Natural killer cell (primary cell): ENCODE measurements around the gene YAP1. TPM values are rescaled to one million over a fixed set of nuclear protein-coding genes. Genes with fewer than 3 reads are reported as not detected.

Experiments used
- ATAC-seq, 3 donors: fragments of 150-1000 bp in 2 of 3; fragments of 200-7000 bp in 1 of 3; cut with Tn5 transposase; 1 replicate in 1 of 3; 2 replicates in 2 of 3; pipeline ENCODE4 v1.10.0; 2021; ENCODE audit warnings: mild to moderate bottlenecking in 2 of 3, moderate library complexity in 2 of 3
- DNase-seq, 2 donors: peaks; one replicate each; pipeline versions ENCODE4 v3.0.0 to v3.0.0-alpha.2; 2013 to 2021; ENCODE audit warnings: mixed read lengths in 1 of 2
- H3K27ac ChIP-seq: one replicate; pipeline ENCODE4 v1.5.1; 2013; ENCODE audit warnings: mild to moderate bottlenecking, low read length
- H3K27me3 ChIP-seq: one replicate; pipeline ENCODE4 v1.6.1; 2013; ENCODE audit warnings: low read length; ENCODE audit not compliant: control insufficient read depth, insufficient read depth
- H3K36me3 ChIP-seq: one replicate; pipeline ENCODE4 v1.6.1; 2013; ENCODE audit warnings: low read length; ENCODE audit not compliant: control insufficient read depth, insufficient read depth
- H3K4me1 ChIP-seq: one replicate; pipeline ENCODE4 v1.6.1; 2013; ENCODE audit warnings: low read length; ENCODE audit not compliant: control insufficient read depth, insufficient read depth
- H3K4me3 ChIP-seq: one replicate; pipeline ENCODE4 v1.5.1; 2013; ENCODE audit warnings: low read length
- H3K9me3 ChIP-seq: one replicate; pipeline ENCODE4 v1.6.1; 2013; ENCODE audit warnings: low read length; ENCODE audit not compliant: control insufficient read depth, insufficient read depth
- H3K27ac Mint-ChIP-seq, 2 donors: one replicate each; pipeline ENCODE4 v1.8.0; 2022; ENCODE audit warnings: mild to moderate bottlenecking in 2 of 2, mixed read lengths in 2 of 2, moderate library complexity in 1 of 2
- H3K27me3 Mint-ChIP-seq, 2 donors: one replicate each; pipeline ENCODE4 v1.8.0; 2022; ENCODE audit warnings: low read depth in 2 of 2, mixed read lengths in 2 of 2
- H3K36me3 Mint-ChIP-seq: one replicate; pipeline ENCODE4 v1.8.0; 2022; ENCODE audit warnings: mixed read lengths
- H3K4me1 Mint-ChIP-seq, 2 donors: one replicate each; pipeline ENCODE4 v1.8.0; 2022; ENCODE audit warnings: mixed read lengths in 2 of 2
- H3K4me3 Mint-ChIP-seq: one replicate; pipeline ENCODE4 v1.8.0; 2022; ENCODE audit warnings: mild to moderate bottlenecking, moderate library complexity, mixed read lengths
- H3K9me3 Mint-ChIP-seq, 2 donors: one replicate each; pipeline ENCODE4 v1.8.0; 2022; ENCODE audit warnings: mixed read lengths in 2 of 2
- CTCF ChIP-seq: fragments of 200-600 bp; IDR thresholded peaks from one replicate; pipeline ENCODE4 v1.8.0; 2022; ENCODE audit warnings: antibody characterized with exemption
- WGBS: methylation state at CpG from one replicate; pipeline ENCODE4 v1.1.7; 2013; ENCODE audit warnings: missing lambda C conversion rate; ENCODE audit not compliant: insufficient coverage; 5-methylcytosine and 5-hydroxymethylcytosine counted together
- intact Hi-C: fragments of 100-400 bp; cut with micrococcal nuclease; formaldehyde crosslinking; loops from one replicate; pipeline ENCODE4 v1.14.2; 2022
- total RNA-seq, 4 donors: library from RNA; stranded (reverse); fragments of 120-200 nt in 1 of 4; gene quantifications; one replicate each; pipeline versions ENCODE4 v1.2.3 to v1.2.4, GENCODE V29; 2013 to 2022

The YAP1 gene
- total RNA-seq, 3 donors from 2014 or later (not counting 1 experiment from before 2014, with no cell fraction given), result not detected

- 76% methylated on average over 5 of the region's 6 CpGs for WGBS
- DNase-seq (no peak), ATAC-seq (no peak)
- Mint-ChIP-seq H3K27ac (no peak overlapping the region), H3K9me3 (no peaks in the 10 kb centered on the region), H3K4me3 (no peak overlapping the region), H3K27me3 (peaks cover 14 to 16% of the 10 kb centered on the region in 2 donors), H3K36me3 (no peaks in the 10 kb centered on the region), H3K4me1 (no peaks in the 10 kb centered on the region)
- Histone ChIP-seq H3K9me3 (no peaks in the 10 kb centered on the region), H3K36me3 (no peaks in the 10 kb centered on the region), H3K4me3 (no peak overlapping the region), H3K27me3 (no peaks in the 10 kb centered on the region), H3K27ac (no peak overlapping the region), H3K4me1 (no peaks in the 10 kb centered on the region)
- TF ChIP-seq CTCF, result no peak
- intact Hi-C loops, result no loop called here
Measured at GRCh38 chr11:102186551-102187191, 76.4 kb downstream of the YAP1 start.

DNA sequence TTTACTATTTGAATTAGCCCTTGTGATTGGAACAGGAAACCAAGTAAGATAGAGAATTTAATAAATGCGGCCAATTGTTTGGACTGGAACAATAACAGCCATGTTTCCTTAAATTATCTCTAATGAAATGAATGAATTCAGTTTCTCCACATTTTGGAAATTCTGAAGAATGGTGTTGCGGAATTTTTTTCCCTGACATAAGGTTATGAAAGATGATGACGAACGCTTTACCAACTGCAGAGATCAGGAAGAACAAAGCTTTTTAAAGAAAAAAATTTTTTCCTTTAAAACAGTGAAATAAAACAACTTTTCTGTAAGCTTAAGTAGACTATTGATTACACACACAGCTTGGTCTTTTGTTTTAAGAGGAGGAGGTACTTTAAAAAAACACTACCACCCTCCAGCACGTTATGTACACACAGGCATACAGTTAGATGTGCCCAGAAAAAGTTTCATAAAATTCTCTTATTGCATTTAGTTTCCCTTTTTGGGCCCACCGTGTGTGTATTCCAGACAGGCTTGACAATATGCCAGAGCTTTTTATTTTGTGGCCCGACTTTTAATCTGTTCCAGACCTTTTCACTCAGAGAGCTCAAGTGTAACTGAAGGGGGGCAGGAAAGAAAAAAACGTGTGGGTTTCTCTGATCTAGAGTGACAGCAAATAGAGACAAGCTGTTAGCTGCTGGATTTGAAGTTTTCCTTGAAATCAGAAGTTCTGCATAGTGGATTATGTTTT lies 77.3 kb downstream of the YAP1 start:
- Mint-ChIP-seq H3K9me3 (no peaks in the 10 kb centered on the region), H3K4me1 (no peaks in the 10 kb centered on the region), H3K36me3 (no peaks in the 10 kb centered on the region), H3K27me3 (peaks cover 15 to 25% of the 10 kb centered on the region in 2 donors), H3K4me3 (no peak overlapping the region), H3K27ac (no peak overlapping the region)
- intact Hi-C loops, result no loop called here
- no peaks in the 10 kb centered on the region for H3K4me1 ChIP-seq
- DNase-seq, result no peak
- no peaks in the 10 kb centered on the region for H3K9me3 ChIP-seq
- no peaks in the 10 kb centered on the region for H3K36me3 ChIP-seq
- no peak overlapping the region for H3K4me3 ChIP-seq
- no peak for TF ChIP-seq CTCF
- no peaks in the 10 kb centered on the region for H3K27me3 ChIP-seq
- no peak for ATAC-seq
- no peak overlapping the region for H3K27ac ChIP-seq
- WGBS, result 57% methylated on average over 8 of the region's 8 CpGs

- TF ChIP-seq CTCF, result no peak
- 85% methylated on average over 5 of the region's 5 CpGs for WGBS
- Histone ChIP-seq H3K4me3 (no peak overlapping the region), H3K4me1 (no peaks in the 10 kb centered on the region), H3K9me3 (no peaks in the 10 kb centered on the region), H3K36me3 (no peaks in the 10 kb centered on the region), H3K27me3 (no peaks in the 10 kb centered on the region), H3K27ac (no peak overlapping the region)
- Mint-ChIP-seq H3K27me3 (peaks cover 10 to 26% of the 10 kb centered on the region in 2 donors), H3K36me3 (no peaks in the 10 kb centered on the region), H3K4me1 (no peaks in the 10 kb centered on the region), H3K4me3 (no peak overlapping the region), H3K27ac (no peak overlapping the region), H3K9me3 (no peaks in the 10 kb centered on the region)
- intact Hi-C loops, result no loop called here
- no peak for ATAC-seq
- DNase-seq, result no peak
Measured at GRCh38 chr11:102188488-102188887, 78.2 kb downstream of the YAP1 start.
